Liver (tissue), 9 donors: ENCODE results near the gene MUS81. TPM values are rescaled to one million over a fixed set of nuclear protein-coding genes. Genes with fewer than 3 reads are reported as not detected.

ENCODE experiments used
- DNase-seq: peaks from one replicate; pipeline ENCODE4 v3.0.0-alpha.2; 2017; ENCODE audit warnings: low spot score
- H3K27ac ChIP-seq, 2 donors: one replicate each; pipeline ENCODE4 v1.7.0; 2013; ENCODE audit warnings: inconsistent platforms in 2 of 2, low read length in 2 of 2, control low read depth in 1 of 2, low read depth in 1 of 2, mild to moderate bottlenecking in 1 of 2
- H3K27me3 ChIP-seq, 4 donors: one replicate each; pipeline versions ENCODE4 v1.6.1 to v1.7.0; 2013; ENCODE audit warnings: low read length in 3 of 4, inconsistent platforms in 1 of 4, mild to moderate bottlenecking in 1 of 4, moderate library complexity in 1 of 4; ENCODE audit not compliant: control insufficient read depth in 4 of 4, insufficient read depth in 4 of 4
- H3K36me3 ChIP-seq, 4 donors: one replicate each; pipeline versions ENCODE4 v1.6.1 to v1.7.0; 2013; ENCODE audit warnings: low read length in 3 of 4, mild to moderate bottlenecking in 3 of 4, low read depth in 1 of 4, moderate library complexity in 1 of 4; ENCODE audit not compliant: control insufficient read depth in 4 of 4, insufficient read depth in 3 of 4
- H3K4me1 ChIP-seq, 4 donors: one replicate each; pipeline versions ENCODE4 v1.6.1 to v1.7.0; 2013; ENCODE audit warnings: low read length in 3 of 4, mild to moderate bottlenecking in 3 of 4, moderate library complexity in 1 of 4; ENCODE audit not compliant: control insufficient read depth in 4 of 4, insufficient read depth in 4 of 4
- H3K4me3 ChIP-seq, 3 donors: one replicate each; pipeline versions ENCODE4 v1.6.1 to v1.7.0; 2013; ENCODE audit warnings: low read length in 3 of 3, control low read depth in 1 of 3, low read depth in 1 of 3, mild to moderate bottlenecking in 1 of 3
- H3K9ac ChIP-seq, 2 donors: one replicate each; pipeline ENCODE4 v1.7.0; 2013; ENCODE audit warnings: low read length in 2 of 2, mild to moderate bottlenecking in 2 of 2, moderate library complexity in 2 of 2, control low read depth in 1 of 2, low read depth in 1 of 2
- H3K9me3 ChIP-seq, 4 donors: one replicate each; pipeline versions ENCODE4 v1.6.1 to v1.7.0; 2013; ENCODE audit warnings: low read length in 3 of 4; ENCODE audit not compliant: control insufficient read depth in 4 of 4
- ATF3 ChIP-seq: IDR thresholded peaks from 2 replicates; pipeline ENCODE4 v1.6.1; 2016; ENCODE audit warnings: antibody characterized with exemption
- CTCF ChIP-seq: fragments of 150-350 bp; IDR thresholded peaks from 2 replicates; pipeline ENCODE4 v1.5.1; 2017; ENCODE audit warnings: improper control_type of control experiment, low read depth, low read length; ENCODE audit not compliant: missing input control
- EGR1 ChIP-seq, 2 donors: IDR thresholded peaks; 2 replicates each; pipeline ENCODE4 v1.6.1; 2016 to 2018; ENCODE audit warnings: antibody characterized with exemption in 2 of 2, low read depth in 2 of 2
- FOXA1 ChIP-seq: IDR thresholded peaks from 2 replicates; pipeline ENCODE4 v1.6.1; 2016; ENCODE audit warnings: antibody characterized with exemption
- FOXA2 ChIP-seq: IDR thresholded peaks from 2 replicates; pipeline ENCODE4 v1.6.1; 2016; ENCODE audit warnings: antibody characterized with exemption
- GABPA ChIP-seq, 2 donors: IDR thresholded peaks in 1 of 2; conservative IDR thresholded peaks in 1 of 2; 2 replicates each; pipeline ENCODE4 v1.6.1; 2016; ENCODE audit warnings: antibody characterized with exemption in 2 of 2, mild to moderate bottlenecking in 1 of 2, moderate library complexity in 1 of 2
- HNF4A ChIP-seq, 2 donors: conservative IDR thresholded peaks; 2 replicates each; pipeline ENCODE4 v1.6.1; 2016; ENCODE audit warnings: antibody characterized with exemption in 2 of 2, mild to moderate bottlenecking in 2 of 2
- HNF4G ChIP-seq: IDR thresholded peaks from 2 replicates; pipeline ENCODE4 v1.6.1; 2016; ENCODE audit warnings: antibody characterized with exemption
- JUND ChIP-seq, 2 donors: IDR thresholded peaks; 2 replicates each; pipeline ENCODE4 v1.6.1; 2016; ENCODE audit warnings: antibody characterized with exemption in 2 of 2
- NR2F2 ChIP-seq: IDR thresholded peaks from 2 replicates; pipeline ENCODE4 v1.6.1; 2016; ENCODE audit warnings: antibody characterized with exemption
- REST ChIP-seq: IDR thresholded peaks from 2 replicates; pipeline ENCODE4 v1.6.1; 2016; ENCODE audit warnings: antibody characterized with exemption, mild to moderate bottlenecking
- RXRA ChIP-seq, 2 donors: IDR thresholded peaks; 2 replicates each; pipeline ENCODE4 v1.6.1; 2017 to 2018; ENCODE audit warnings: antibody characterized with exemption in 2 of 2, mild to moderate bottlenecking in 1 of 2
- SP1 ChIP-seq: IDR thresholded peaks from 2 replicates; pipeline ENCODE4 v1.6.1; 2018; ENCODE audit warnings: antibody characterized with exemption, mild to moderate bottlenecking
- YY1 ChIP-seq: IDR thresholded peaks from 2 replicates; pipeline ENCODE4 v1.6.1; 2016; ENCODE audit warnings: antibody characterized with exemption, mild to moderate bottlenecking
- ZBTB33 ChIP-seq: IDR thresholded peaks from 2 replicates; pipeline ENCODE4 v1.6.1; 2016; ENCODE audit warnings: antibody characterized with exemption
- WGBS: extraction: QIAGEN DNeasy Blood & Tissue Kit; methylation state at CpG from one replicate; pipeline ENCODE4 v1.1.7; 2013; 5-methylcytosine and 5-hydroxymethylcytosine counted together
- polyA plus RNA-seq, 2 donors: library from polyadenylated mRNA; stranded (reverse) in 1 of 2; unstranded in 1 of 2; fragments of 200-250 nt in 1 of 2; fragments of >200 nt in 1 of 2; fragmentation: Nextera tagmentation in 1 of 2; extraction: Ambion mirVana in 1 of 2; gene quantifications; one replicate each; pipeline versions ENCODE4 v1.2.1 to v1.2.3, GENCODE V29; 2013 to 2015
- total RNA-seq, 2 donors: library from RNA; depleted of rRNA; stranded (reverse); fragments of >200 nt; gene quantifications; one replicate each; pipeline ENCODE4 v1.2.3, GENCODE V29; 2014
- donor health status: healthy.
- donor health status: healthy.
- donor health status: healthy.
- donor health status: healthy.
- donor health status: healthy.

The MUS81 gene
- total and polyA plus RNA-seq, 4 donors: 11.0 to 24.7 (median 16.5) TPM

GRCh38 chr11:65880844-65881421 is 20.7 kb downstream of the MUS81 start:
- DNase-seq: no peak
- Histone ChIP-seq H3K4me1 (peaks cover 0 to 9% (median 0%) of the 10 kb centered on the region in 4 donors), H3K27ac (no peak overlapping the region), H3K9ac (no peak overlapping the region), H3K27me3 (no peaks in the 10 kb centered on the region), H3K4me3 (no peak overlapping the region), H3K9me3 (no peaks in the 10 kb centered on the region), H3K36me3 (peaks cover 2 to 12% (median 3%) of the 10 kb centered on the region in 4 donors)
- TF ChIP-seq ZBTB33 (no peak), FOXA1 (no peak), JUND (IDR thresholded peaks at IDR 0.05) (no peak), YY1 (no peak), CTCF (no peak), HNF4G (no peak), EGR1 (IDR thresholded peaks at IDR 0.05; ENCODE audit: low read depth in 2 of 2) (no peak), REST (no peak), ATF3 (no peak), HNF4A (conservative IDR thresholded peaks at IDR 0.05) (no peak), GABPA (IDR thresholded peaks at IDR 0.05 in 1 of 2, conservative IDR thresholded peaks at IDR 0.05 in 1 of 2) (no peak), FOXA2 (no peak), RXRA (IDR thresholded peaks at IDR 0.05) (no peak), NR2F2 (no peak), SP1 (no peak)
- 76% methylated on average over 7 of the region's 7 CpGs for WGBS
